Panc1 (cell line): ENCODE measurements around the gene CLBA1. TPM values are rescaled to one million over a fixed set of nuclear protein-coding genes. Genes with fewer than 3 reads are reported as not detected.

ENCODE experiments used
- ATAC-seq: fragments of 200-7000 bp; cut with Tn5 transposase; 2 replicates; pipeline ENCODE4 v1.9.1; 2020; ENCODE audit warnings: mild to moderate bottlenecking, moderate library complexity
- BruUV-seq: library from RNA; stranded (reverse); fragments of 400-500 nt; replicated peaks from 2 replicates; lab custom pipeline; 2021; lab: Mats Ljungman, UMichigan
- CTCF ChIA-PET: fragments of 300-600 bp; sonication (Branson Sonifier 250); formaldehyde crosslinking; loops from one replicate; lab custom pipeline; 2022; ENCODE audit warnings: antibody characterized with exemption; lab: Charles Lee
- POLR2A ChIA-PET: fragments of 300-600 bp; sonication (Branson Sonifier 250); formaldehyde crosslinking; loops from one replicate; lab custom pipeline; 2022; ENCODE audit warnings: antibody characterized with exemption; lab: Charles Lee
- DNase-seq: peaks from one replicate; pipeline ENCODE4 v3.0.0-alpha.2; 2010; ENCODE audit warnings: low read depth, low spot score
- H3K27ac ChIP-seq: 2 replicates; pipeline ENCODE4 v1.5.1; 2011; ENCODE audit warnings: mild to moderate bottlenecking, low read length, inconsistent platforms
- H3K27me3 ChIP-seq: fragments of 200-500 bp; sonication (Bioruptor generic); 2 replicates; pipeline ENCODE4 v1.6.0; 2014; ENCODE audit warnings: low read length, inconsistent platforms; ENCODE audit not compliant: control insufficient read depth, insufficient read depth
- H3K36me3 ChIP-seq: fragments of 200-500 bp; sonication (Bioruptor generic); 2 replicates; pipeline ENCODE4 v1.5.1; 2014; ENCODE audit warnings: inconsistent platforms, mild to moderate bottlenecking, low read length, moderate library complexity; ENCODE audit not compliant: control insufficient read depth, insufficient read depth
- H3K4me1 ChIP-seq: 2 replicates; pipeline ENCODE4 v1.5.1; 2011; ENCODE audit warnings: inconsistent platforms, mild to moderate bottlenecking, low read length, moderate library complexity; ENCODE audit not compliant: control insufficient read depth, insufficient read depth
- H3K4me3 ChIP-seq, 2 experiments: 2 replicates each; pipeline ENCODE4 v1.5.1; 2011 to 2012; ENCODE audit warnings: low read depth in 2 of 2, low read length in 2 of 2, mild to moderate bottlenecking in 2 of 2, inconsistent platforms in 1 of 2, moderate library complexity in 1 of 2
- H3K9me3 ChIP-seq: fragments of 200-500 bp; sonication (Bioruptor generic); 2 replicates; pipeline ENCODE4 v1.5.1; 2014; ENCODE audit warnings: low read depth, mild to moderate bottlenecking, inconsistent platforms, low read length, moderate library complexity; ENCODE audit not compliant: control insufficient read depth, insufficient read depth
- CTCF ChIP-seq: fragments of 450-650 bp; IDR thresholded peaks from 2 replicates; pipeline ENCODE4 v1.5.1; 2017; ENCODE audit warnings: mild to moderate bottlenecking
- POLR2AphosphoS5 ChIP-seq: IDR thresholded peaks from 2 replicates; pipeline ENCODE4 v1.6.1; 2012; ENCODE audit warnings: mild to moderate bottlenecking, low read depth, low read length, moderate library complexity
- REST ChIP-seq, 2 experiments: IDR thresholded peaks; 2 replicates each; pipeline ENCODE4 v1.6.1; 2011 to 2012; ENCODE audit warnings: low read depth in 2 of 2, control low read depth in 1 of 2, low read length in 1 of 2, mild to moderate bottlenecking in 1 of 2, moderate library complexity in 1 of 2; ENCODE audit not compliant: insufficient read depth in 1 of 2
- SIN3A ChIP-seq: IDR thresholded peaks from 2 replicates; pipeline ENCODE4 v1.6.1; 2012; ENCODE audit warnings: low read depth, mild to moderate bottlenecking, low read length, moderate library complexity, borderline replicate concordance; ENCODE audit not compliant: insufficient read depth
- TCF7L2 ChIP-seq: IDR thresholded peaks from 2 replicates; pipeline ENCODE4 v1.6.1; 2011; ENCODE audit warnings: mild to moderate bottlenecking, low read depth, low read length, inconsistent platforms
- in situ Hi-C: cut with HindIII; loops from 2 replicates; pipeline ENCODE4 v1.10.0; 2016; ENCODE audit warnings: low sequenced_read_pairs, low pct_unique_long_range_greater_than_20kb
- intact Hi-C: fragments of 100-400 bp; cut with micrococcal nuclease; formaldehyde crosslinking; loops from one replicate; pipeline ENCODE4 v1.10.0; 2022; ENCODE audit not compliant: unreplicated experiment
- total RNA-seq: library from RNA; stranded (reverse); gene quantifications from one replicate; pipeline ENCODE4 v1.2.1, GENCODE V29; 2021; ENCODE audit not compliant: unreplicated experiment

The CLBA1 gene
- total RNA-seq, 1 experiment from 2014 or later = 13.8 TPM

GRCh38 chr14:105023144-105023543 lies 37.6 kb downstream of the CLBA1 start:
- peaks cover 34% of the 10 kb centered on the region for H3K4me1 ChIP-seq
- H3K4me3 ChIP-seq = peak overlapping the region; percentile 9 to 33
- intact Hi-C loops (no loop called here), in situ Hi-C loops (no loop called here)
- ChIA-PET POLR2A (interaction anchor here (0.6 to 1.0 kb wide), 2 partner anchors 18 to 22 kb away, joined by 5 to 9 read pairs; no protein-coding TSS in a partner anchor), CTCF (interaction anchor here (0.6 to 0.9 kb wide), 2 partner anchors 15 to 23 kb away, joined by 3 read pairs; no protein-coding TSS in a partner anchor)
- peaks cover 7% of the 10 kb centered on the region; the same call in 1 of the 2 replicates for H3K36me3 ChIP-seq
- no peaks in the 10 kb centered on the region for H3K27me3 ChIP-seq
- no peaks in the 10 kb centered on the region for H3K9me3 ChIP-seq
- ATAC-seq = no peak
- peak; percentile 56 for DNase-seq
- peak overlapping the region; percentile 99 for H3K27ac ChIP-seq
- BruUV-seq = no TSS peak
- TF ChIP-seq REST (IDR thresholded peaks at IDR 0.05; ENCODE audit: insufficient read depth in 1 of 2, low read depth in 2 of 2, low read length in 1 of 2) (no peak), SIN3A (no peak), POLR2AphosphoS5 (peak; percentile 44; the same call in 1 of the 2 replicates), CTCF (no peak), TCF7L2 (no peak)

GRCh38 chr14:105023791-105024480 lies 38.3 kb downstream of the CLBA1 start:
- ChIA-PET POLR2A (interaction anchor here (1.0 kb wide), 1 partner anchor 21 kb away, joined by 5 read pairs; no protein-coding TSS in a partner anchor), CTCF (interaction anchor here (0.9 kb wide), 1 partner anchor 14 kb away, joined by 3 read pairs; no protein-coding TSS in a partner anchor)
- in situ Hi-C loops = no loop called here
- Histone ChIP-seq H3K4me3 (peak overlapping the region in 1 of 2 experiments; percentile 40; a peak in 2 of 4 replicates), H3K9me3 (no peaks in the 10 kb centered on the region), H3K36me3 (peaks cover 7% of the 10 kb centered on the region; the same call in 1 of the 2 replicates), H3K4me1 (peaks cover 32% of the 10 kb centered on the region), H3K27me3 (no peaks in the 10 kb centered on the region), H3K27ac (peak overlapping the region; percentile 99)
- ATAC-seq (no peak), DNase-seq (peak; percentile 79)
- TF ChIP-seq SIN3A = no peak
- no peak for TF ChIP-seq TCF7L2
- no peak for TF ChIP-seq REST (IDR thresholded peaks at IDR 0.05; ENCODE audit: insufficient read depth in 1 of 2, low read depth in 2 of 2, low read length in 1 of 2)
- TF ChIP-seq POLR2AphosphoS5 = no peak
- TF ChIP-seq CTCF = no peak
- BruUV-seq = no TSS peak
- intact Hi-C loops = no loop called here
